Measurements from ENCODE around the gene CZIB. TPM values are rescaled to one million over a fixed set of nuclear protein-coding genes. Genes with fewer than 3 reads are reported as not detected.
"Not testable (repeated sequence)": the region's sequence is repeated elsewhere in the genome, so short reads cannot be mapped to it uniquely, and the experiment has no call there.

The CZIB gene
- total RNA-seq, 1 donor from 2014 or later, result 46.7 TPM

DNA sequence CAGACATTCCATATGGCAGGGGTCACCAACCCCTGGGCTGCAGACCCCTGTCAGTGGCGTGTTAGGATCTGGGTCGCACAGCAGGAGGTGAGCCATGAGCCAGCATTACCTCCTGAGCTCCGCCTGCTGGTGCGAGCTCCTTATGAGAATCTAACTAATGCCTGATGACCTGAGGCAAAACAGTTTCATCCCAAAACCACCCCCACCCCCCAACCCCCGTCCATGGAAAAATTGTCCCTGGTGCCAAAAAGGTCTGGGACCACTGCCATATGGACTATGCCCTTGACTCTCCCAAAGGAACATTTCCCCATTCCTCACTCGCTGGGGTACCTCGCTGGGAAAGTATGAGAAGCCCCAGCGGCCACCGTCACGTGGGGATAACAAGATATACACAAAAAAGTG, 30.2 kb downstream of the CZIB start:
- intact Hi-C loops (cut with micrococcal nuclease), result no loop called here

DNA sequence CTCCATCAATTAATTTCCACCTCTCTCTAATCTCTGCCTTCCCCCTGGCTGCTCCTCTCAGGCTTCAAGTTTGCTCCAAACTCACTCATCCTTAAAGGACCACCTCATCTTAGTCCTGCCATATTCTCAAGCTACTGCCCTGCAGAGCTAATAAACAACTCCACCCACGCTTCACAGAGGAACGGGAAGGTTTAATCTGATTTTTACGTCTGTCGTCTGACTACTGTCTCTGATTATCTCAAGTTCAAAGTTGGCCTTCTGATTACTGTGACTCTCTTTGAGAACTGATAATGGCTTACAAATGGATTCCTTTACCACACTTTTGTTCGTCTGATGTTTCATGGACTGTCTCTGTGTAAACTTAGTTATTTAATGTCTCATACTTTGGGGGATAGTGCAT, 31.4 kb downstream of the CZIB start:
- intact Hi-C loops (cut with micrococcal nuclease), result no loop called here

GRCh38 chr1:53188099-53188498, 32.3 kb downstream of the CZIB start:
- intact Hi-C loops (cut with micrococcal nuclease), result no loop called here

- intact Hi-C loops (cut with micrococcal nuclease), result no loop called here
These were observed 33.0 kb downstream of the CZIB start for GRCh38 chr1:53187401-53187800.

DNA sequence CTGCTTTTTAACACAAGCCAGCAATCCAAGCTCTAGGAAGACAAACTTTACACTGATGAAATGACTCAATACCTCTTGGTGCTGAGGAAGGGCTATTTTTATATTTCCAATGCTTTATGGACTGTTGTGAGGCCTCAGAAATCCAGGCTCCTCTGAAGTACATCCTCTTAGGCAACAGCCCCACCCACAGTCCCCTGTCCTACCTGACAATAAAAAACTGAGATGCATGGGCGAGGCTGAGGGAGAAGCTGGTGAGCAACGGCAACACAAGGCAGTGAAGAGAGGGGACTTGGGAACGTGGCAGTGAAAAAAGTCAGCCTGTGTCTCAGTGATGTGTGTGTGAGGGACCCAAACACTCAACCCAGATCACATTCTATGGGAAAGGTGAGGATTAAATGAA, 33.9 kb downstream of the CZIB start:
- intact Hi-C loops (cut with micrococcal nuclease), result no loop called here

DNA sequence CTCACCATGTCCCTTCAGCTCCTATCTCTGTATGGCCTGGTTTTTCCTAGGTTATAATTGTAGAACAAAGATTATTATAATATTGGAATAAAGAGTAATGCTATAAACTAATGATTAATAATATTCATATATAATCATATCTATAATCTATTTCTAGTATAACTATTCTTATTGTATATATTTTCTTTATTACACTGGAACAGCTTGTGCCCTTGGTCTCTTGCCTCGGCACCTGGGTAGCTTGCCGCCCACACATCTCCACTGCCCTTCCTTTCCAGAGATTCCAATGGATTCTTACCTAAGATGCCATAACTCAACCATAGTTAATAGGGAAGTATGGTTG, 34.5 kb downstream of the CZIB start:
- intact Hi-C loops (cut with micrococcal nuclease), result not testable (repeated sequence)

GRCh38 chr1:53183095-53183990, 37.1 kb downstream of the CZIB start:
- intact Hi-C loops (cut with micrococcal nuclease), result loop anchor here (2.0 kb wide), 1 partner anchor 341 kb away; the partner anchor contains the start of gene ZYG11A

DNA sequence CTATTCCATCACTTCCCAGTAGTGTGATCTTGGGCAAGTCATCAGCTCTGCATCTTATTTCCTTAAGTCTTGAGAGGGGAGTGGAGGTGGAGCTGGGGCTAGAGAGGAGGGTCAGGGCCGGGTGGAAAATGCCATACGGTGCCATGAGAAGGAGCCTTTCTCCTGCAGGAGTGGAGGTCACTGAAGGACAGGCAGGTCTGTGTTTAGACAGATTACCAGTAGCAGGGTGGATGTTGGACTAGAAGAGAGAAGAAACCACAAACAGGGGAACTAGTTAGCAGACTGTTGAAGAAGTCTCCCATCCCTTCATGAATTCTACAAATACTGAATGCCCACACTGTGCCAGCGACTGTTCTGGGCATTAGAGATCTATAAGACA, 37.7 kb downstream of the CZIB start:
- intact Hi-C loops (cut with micrococcal nuclease), result loop anchor here (1.0 to 2.0 kb wide), 5 partner anchors 14 to 1285 kb away; partner anchors contain the start of genes CPT2 and ZYG11A

- intact Hi-C loops (cut with micrococcal nuclease), result loop anchor here (1.0 to 2.0 kb wide), 5 partner anchors 14 to 1285 kb away; partner anchors contain the start of genes CPT2 and ZYG11A
These were observed 38.3 kb downstream of the CZIB start for GRCh38 chr1:53182111-53182593.

GRCh38 chr1:53180951-53181350, 39.5 kb downstream of the CZIB start:
- intact Hi-C loops (cut with micrococcal nuclease), result no loop called here

GRCh38 chr1:53180226-53180625, 40.2 kb downstream of the CZIB start:
- intact Hi-C loops (cut with micrococcal nuclease), result no loop called here

DNA sequence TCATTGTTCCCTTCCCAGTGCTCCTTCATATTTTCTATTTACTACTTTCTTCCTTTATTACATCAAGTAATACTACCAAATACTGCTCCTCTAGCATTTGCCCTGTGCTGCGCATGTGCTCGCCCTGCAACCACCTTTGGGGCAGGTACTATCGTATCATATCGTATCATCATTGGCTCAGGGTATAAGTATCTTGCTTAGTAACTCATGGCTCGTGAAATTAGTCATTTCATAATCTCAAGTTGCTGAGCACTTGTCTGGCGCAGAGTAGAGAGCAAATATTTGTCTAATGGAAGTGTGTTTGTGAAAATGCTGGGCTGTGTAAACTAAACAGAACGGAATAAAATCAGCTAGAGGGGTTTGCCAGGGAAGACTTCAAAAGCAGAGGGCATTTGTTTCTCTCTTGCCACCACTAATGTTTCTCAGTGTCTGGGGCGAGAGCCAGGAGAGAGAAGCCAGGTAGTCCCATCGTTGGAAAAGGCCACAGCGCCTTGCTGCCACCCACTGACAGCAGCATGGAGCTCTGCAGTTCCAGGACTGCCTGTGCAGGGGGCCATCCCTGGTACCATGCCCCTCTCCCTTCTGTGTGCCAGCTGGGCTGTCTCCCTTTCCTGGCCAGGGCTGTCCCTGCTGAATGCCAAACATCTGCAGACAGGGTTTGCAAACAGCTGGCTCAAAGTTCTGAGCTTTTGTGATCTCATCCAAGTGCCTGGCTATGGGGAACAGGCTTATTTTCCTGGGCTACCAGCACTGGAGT, 43.8 kb downstream of the CZIB start:
- intact Hi-C loops (cut with micrococcal nuclease), result no loop called here

DNA sequence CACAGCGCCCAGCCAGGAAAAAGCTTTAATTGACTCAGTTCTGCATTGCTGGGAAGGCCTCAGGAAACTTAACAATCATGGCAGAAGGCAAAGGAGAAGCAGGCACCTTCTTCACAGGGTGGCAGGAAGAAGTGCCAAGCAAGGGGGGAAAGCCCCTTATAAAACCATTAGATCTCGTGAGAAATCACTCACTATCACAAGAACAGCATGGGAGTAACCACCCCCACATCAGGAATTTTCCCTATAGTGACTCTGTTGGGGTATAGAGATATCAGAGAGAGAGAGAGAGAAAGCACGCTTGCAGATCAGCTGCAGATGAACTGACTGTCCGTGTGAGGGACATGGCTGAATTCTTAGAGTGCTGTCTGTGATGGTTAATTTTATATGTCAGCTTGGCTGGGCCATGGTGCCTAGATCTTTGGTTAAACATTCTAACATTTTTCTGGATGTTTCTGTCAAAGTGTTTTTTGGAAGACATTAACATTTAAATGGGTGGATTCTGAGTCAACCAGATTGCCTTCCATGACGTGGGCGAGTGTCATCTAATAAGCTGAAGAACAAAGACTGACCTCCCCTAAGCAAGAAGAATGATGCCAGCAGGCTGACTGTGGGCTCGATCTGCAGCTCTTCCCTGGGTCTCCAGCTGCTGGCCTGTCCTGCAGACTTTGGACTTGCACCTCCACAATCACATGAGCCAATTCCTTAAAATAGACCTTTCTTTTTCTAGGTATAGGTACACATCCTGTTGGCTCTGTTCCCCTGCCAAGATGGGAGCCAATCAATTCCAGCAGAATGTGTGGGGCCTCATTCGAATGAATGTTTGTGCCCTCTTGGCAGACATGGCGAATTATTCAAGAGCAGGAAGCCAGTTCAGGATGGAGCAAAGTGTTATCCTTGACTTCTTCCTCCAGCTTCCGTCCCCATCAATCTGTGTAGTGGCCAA, 45.2 kb downstream of the CZIB start:
- intact Hi-C loops (cut with micrococcal nuclease), result no loop called here

DNA sequence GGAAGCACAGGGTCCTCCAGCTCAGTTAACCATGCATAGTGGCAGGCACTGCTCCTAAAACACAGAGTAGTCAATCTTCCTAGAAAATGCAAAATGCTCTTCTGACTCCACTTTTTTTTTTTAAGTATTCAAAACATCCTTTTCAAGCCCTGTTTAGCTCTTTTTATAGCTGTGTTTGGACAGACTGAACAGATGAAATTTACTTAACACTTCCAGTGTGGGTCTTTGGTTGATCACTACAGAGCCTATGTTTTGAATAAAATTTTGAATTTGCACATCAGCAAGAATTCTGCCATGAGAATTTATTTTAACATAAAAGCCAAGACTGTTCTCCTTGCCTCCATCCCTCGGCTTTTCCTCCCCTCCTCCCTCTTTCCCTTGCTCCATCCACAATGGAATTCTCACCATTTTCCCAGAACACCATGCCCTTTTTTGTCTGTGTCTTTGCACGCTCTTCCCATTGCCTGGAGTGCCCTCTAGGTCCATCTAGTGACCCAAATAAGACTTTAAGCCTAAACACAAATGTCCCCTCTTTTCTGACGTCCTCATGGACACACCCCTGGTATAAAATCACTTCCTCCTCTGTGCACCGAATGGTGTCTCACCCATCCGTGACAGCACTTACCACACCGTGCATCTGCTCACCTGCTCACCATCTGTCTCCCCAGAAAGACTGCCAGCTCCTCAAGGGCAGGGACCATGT, 47.9 kb downstream of the CZIB start:
- intact Hi-C loops (cut with micrococcal nuclease), result no loop called here

GRCh38 chr1:53166912-53167311, 53.5 kb downstream of the CZIB start:
- intact Hi-C loops (cut with micrococcal nuclease), result no loop called here

DNA sequence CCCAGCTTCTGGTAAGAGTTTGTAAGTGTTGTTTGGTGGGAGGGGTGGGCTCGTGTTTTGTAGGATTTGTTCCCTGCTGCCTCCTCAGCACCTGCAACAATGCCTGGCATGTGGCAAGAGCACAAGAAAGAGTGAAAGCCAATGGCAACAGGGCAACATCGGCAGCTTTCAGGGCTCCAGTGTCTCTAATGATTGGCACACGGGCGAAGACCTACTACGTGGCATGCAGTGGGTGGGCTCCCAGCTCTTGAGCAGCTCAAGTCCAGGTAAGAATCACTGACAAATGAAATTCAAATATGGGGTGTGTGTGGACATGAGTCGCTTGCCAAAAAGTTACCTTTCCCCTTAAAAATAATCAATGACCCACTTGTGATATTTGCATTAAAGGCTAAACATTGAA, 54.1 kb downstream of the CZIB start:
- intact Hi-C loops (cut with micrococcal nuclease), result no loop called here

DNA sequence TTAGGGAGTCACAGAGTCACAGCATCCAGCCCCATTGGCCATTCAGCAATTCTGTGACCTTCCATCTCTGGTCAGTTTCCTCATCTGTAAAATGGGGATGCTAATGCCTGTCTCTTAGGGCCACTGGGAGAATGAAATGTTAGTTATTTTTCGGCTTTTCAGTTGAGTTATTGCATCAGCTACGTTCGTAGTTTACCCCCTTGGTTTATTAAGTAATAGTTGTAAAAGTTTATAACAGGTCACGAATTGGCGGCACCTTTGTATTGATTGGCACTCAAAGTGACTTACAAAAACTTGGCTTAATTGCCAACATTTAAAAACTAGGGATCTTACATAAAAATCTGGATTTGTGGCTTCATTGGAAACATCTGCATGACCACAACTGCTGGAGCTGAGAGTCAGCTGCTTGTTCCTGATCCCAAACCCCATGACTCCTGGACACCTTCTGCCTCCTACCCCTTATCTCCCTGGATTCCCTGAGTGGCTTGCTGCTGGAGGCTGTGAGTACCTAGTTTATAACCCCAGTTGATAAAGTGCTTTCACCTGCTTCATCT, 54.9 kb downstream of the CZIB start:
- intact Hi-C loops (cut with micrococcal nuclease), result no loop called here
